Activated CD4-positive, alpha-beta memory T cell treated with anti-CD3 and anti-CD28 coated beads, Interleukin-2, amount 10 ng/mL, durations not matched to agents 7 days and 5 days (primary cell): ENCODE data around the gene DPM2. TPM values are rescaled to one million over a fixed set of nuclear protein-coding genes. Genes with fewer than 3 reads are reported as not detected.

Source experiments
- CTCF ChIA-PET: fragments of 350-600 bp; sonication (Branson Sonifier 250); formaldehyde crosslinking; loops from one replicate; lab custom pipeline; 2021; ENCODE audit warnings: antibody characterized with exemption, inconsistent platforms; lab: Charles Lee
- POLR2A ChIA-PET: fragments of 350-600 bp; sonication (Branson Sonifier 250); formaldehyde crosslinking; loops from one replicate; lab custom pipeline; 2021; ENCODE audit warnings: antibody characterized with exemption; lab: Charles Lee
- DNase-seq: peaks from one replicate; pipeline ENCODE4 v3.0.0-alpha.2; 2020
- H3K27ac Mint-ChIP-seq: one replicate; pipeline ENCODE4 v1.8.0; 2021; ENCODE audit warnings: mild to moderate bottlenecking, mixed read lengths
- H3K27me3 Mint-ChIP-seq: one replicate; pipeline ENCODE4 v1.8.0; 2021; ENCODE audit warnings: mixed read lengths
- H3K36me3 Mint-ChIP-seq: one replicate; pipeline ENCODE4 v1.8.0; 2021; ENCODE audit warnings: low read depth, mixed read lengths
- H3K4me1 Mint-ChIP-seq: one replicate; pipeline ENCODE4 v1.8.0; 2021; ENCODE audit warnings: mixed read lengths
- H3K4me3 Mint-ChIP-seq: one replicate; pipeline ENCODE4 v1.8.0; 2021; ENCODE audit warnings: mild to moderate bottlenecking, mixed read lengths
- H3K9me3 Mint-ChIP-seq: one replicate; pipeline ENCODE4 v1.8.0; 2021; ENCODE audit warnings: mixed read lengths
- total RNA-seq, 2 experiments: library from RNA; stranded (reverse); gene quantifications; one replicate each; pipeline ENCODE4 v1.2.3, GENCODE V29; 2021

DPM2 gene
- total RNA-seq, 2 experiments from 2014 or later: 48.2 TPM

GRCh38 chr9:127950513-127951289, 13.0 kb upstream of the DPM2 start:
- peaks cover 35% of the 10 kb centered on the region for H3K36me3 Mint-ChIP-seq
- H3K4me1 Mint-ChIP-seq: peaks cover 53% of the 10 kb centered on the region
- CTCF ChIA-PET: no interaction called here
- DNase-seq: no peak
- no peaks in the 10 kb centered on the region for H3K9me3 Mint-ChIP-seq
- H3K27me3 Mint-ChIP-seq: no peaks in the 10 kb centered on the region
- H3K27ac Mint-ChIP-seq: no peak overlapping the region
- no peak overlapping the region for H3K4me3 Mint-ChIP-seq
- POLR2A ChIA-PET: interaction anchor here (1.0 to 1.4 kb wide), 4 partner anchors 10 to 77 kb away, joined by 3 to 5 read pairs (median 4); no protein-coding TSS in a partner anchor

DNA sequence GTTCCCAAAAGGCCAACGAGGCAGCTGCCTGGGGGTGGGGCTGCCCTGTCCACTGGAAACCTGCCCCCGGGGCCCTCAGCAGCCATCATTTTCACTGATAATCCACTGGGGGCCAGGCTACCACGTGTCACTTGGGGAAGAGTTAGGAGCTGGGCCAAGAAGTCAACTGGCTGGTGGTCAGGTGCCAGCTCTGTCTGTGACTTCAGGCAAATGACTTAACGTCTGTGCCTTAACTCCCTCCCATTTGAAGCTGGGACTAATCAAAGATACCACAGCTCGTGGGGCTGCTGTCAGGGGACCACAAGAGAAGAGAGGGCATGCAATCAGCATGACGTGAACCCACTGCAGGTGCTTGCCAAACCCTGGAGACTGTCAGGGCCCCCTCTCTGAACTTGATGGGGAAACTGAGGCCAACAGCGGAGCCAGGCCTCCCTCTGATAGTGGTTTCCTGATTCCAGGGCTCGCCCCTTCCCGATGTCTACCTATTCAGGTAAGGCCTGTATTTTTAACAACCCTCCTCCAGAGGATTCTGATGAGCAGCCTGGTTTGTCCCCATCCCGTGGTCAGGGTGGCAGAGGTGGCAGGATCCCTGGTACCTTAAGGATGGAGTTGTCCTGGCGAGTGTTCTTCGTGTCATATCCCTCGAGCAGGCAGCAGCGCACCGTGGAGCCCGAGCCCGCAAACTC, 12.3 kb upstream of the DPM2 start:
- Mint-ChIP-seq H3K4me1 (peaks cover 45% of the 10 kb centered on the region), H3K4me3 (no peak overlapping the region)

GRCh38 chr9:127947841-127948710, 10.4 kb upstream of the DPM2 start:
- peaks cover 38% of the 10 kb centered on the region for H3K4me1 Mint-ChIP-seq
- H3K27me3 Mint-ChIP-seq: no peaks in the 10 kb centered on the region
- DNase-seq: no peak
- no peaks in the 10 kb centered on the region for H3K9me3 Mint-ChIP-seq
- ChIA-PET CTCF (interaction anchor here (0.9 to 1.3 kb wide), 3 partner anchors 29 to 88 kb away, joined by 3 to 6 read pairs (median 4); no protein-coding TSS in a partner anchor), POLR2A (no interaction called here)
- H3K4me3 Mint-ChIP-seq: no peak overlapping the region
- H3K27ac Mint-ChIP-seq: peak overlapping the region; percentile 16
- H3K36me3 Mint-ChIP-seq: peaks cover 48% of the 10 kb centered on the region

More for the DNA sequence above, 12.3 kb upstream of the DPM2 start:
- Mint-ChIP-seq H3K36me3 (peaks cover 38% of the 10 kb centered on the region), H3K27ac (no peak overlapping the region), H3K27me3 (no peaks in the 10 kb centered on the region), H3K9me3 (no peaks in the 10 kb centered on the region)
- ChIA-PET CTCF (interaction anchor here (0.6 to 0.9 kb wide), 2 partner anchors 8 to 365 kb away, joined by 3 read pairs; no protein-coding TSS in a partner anchor), POLR2A (interaction anchor here (1.0 to 1.8 kb wide), 5 partner anchors 9 to 77 kb away, joined by 3 to 9 read pairs (median 4); partner anchors contain the start of gene DPM2)
- DNase-seq: no peak

GRCh38 chr9:127946728-127947127, 9.1 kb upstream of the DPM2 start:
- ChIA-PET POLR2A (no interaction called here), CTCF (interaction anchor here (1.6 to 6.8 kb wide), 2 partner anchors 9 to 90 kb away, joined by 7 to 157 read pairs; no protein-coding TSS in a partner anchor)
- no peak overlapping the region for H3K4me3 Mint-ChIP-seq
- H3K36me3 Mint-ChIP-seq: peaks cover 61% of the 10 kb centered on the region
- no peak for DNase-seq
- peaks cover 36% of the 10 kb centered on the region for H3K4me1 Mint-ChIP-seq
- H3K27ac Mint-ChIP-seq: no peak overlapping the region
- H3K9me3 Mint-ChIP-seq: no peaks in the 10 kb centered on the region
- no peaks in the 10 kb centered on the region for H3K27me3 Mint-ChIP-seq

DNA sequence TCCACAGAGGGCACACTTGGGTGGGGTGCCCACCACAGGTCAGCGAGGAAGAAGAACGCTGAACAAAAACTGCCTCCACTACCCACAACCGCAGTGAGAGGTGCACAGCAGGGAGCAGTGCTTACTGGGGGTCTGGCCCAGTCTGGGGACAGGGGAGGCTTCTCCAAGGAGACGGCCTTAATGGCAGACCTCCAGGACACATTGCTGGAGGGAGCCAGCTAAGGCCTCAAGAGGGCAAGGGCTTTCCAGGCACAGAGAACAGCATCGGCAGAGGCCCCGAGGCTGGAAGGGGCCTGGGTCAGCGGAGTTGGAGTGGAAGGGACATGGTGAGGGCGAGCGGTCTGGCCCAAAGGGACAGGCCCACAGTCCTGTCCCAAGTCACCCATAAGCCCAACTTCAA, 8.3 kb upstream of the DPM2 start:
- ChIA-PET CTCF (interaction anchor here (1.6 to 6.8 kb wide), 2 partner anchors 10 to 91 kb away, joined by 7 to 157 read pairs; no protein-coding TSS in a partner anchor), POLR2A (no interaction called here)
- Mint-ChIP-seq H3K27me3 (no peaks in the 10 kb centered on the region), H3K9me3 (no peaks in the 10 kb centered on the region), H3K36me3 (peaks cover 62% of the 10 kb centered on the region), H3K4me1 (peaks cover 33% of the 10 kb centered on the region), H3K4me3 (no peak overlapping the region), H3K27ac (no peak overlapping the region)
- DNase-seq: no peak

- no peaks in the 10 kb centered on the region for H3K9me3 Mint-ChIP-seq
- ChIA-PET CTCF (interaction anchor here (1.6 to 6.8 kb wide), 3 partner anchors 10 to 91 kb away, joined by 7 to 157 read pairs (median 56); no protein-coding TSS in a partner anchor), POLR2A (interaction anchor here (2.5 kb wide), 1 partner anchor 10 kb away, joined by 9 read pairs; no protein-coding TSS in a partner anchor)
- DNase-seq: no peak
- no peaks in the 10 kb centered on the region for H3K27me3 Mint-ChIP-seq
- H3K4me1 Mint-ChIP-seq: peaks cover 30% of the 10 kb centered on the region
- peaks cover 64% of the 10 kb centered on the region for H3K36me3 Mint-ChIP-seq
- no peak overlapping the region for H3K4me3 Mint-ChIP-seq
- no peak overlapping the region for H3K27ac Mint-ChIP-seq
Observed at GRCh38 chr9:127945338-127945737, 7.7 kb upstream of the DPM2 start.

DNA sequence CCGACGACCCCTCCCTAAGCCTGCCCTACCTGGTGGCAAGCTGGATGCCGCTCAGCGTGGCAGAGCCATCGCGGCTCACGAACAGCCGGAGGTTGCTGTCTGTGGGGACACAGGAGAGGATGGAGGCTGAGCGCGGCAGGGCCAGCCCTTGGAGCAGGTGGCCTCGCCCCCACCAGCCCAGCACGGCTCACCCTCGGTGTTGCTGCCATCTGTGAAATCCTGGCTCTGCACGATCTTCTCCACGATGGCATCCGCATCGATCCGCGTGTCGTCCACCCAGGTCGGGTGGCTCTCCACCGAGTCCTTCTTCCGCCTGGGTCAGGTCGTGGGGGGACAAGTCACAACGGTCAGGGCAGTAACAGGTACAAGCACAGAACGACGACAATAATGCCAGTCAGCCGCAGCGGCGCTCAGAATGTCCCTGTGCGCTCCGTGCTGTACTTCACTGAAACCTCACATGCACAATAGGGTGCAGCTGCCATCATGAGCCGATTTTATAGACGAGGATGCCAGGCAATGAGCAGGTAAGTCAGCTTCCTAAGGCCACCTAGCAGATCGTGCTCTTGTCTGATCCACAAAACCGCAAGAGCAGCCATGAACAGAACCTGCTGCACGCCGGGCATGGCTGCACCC, 7.0 kb upstream of the DPM2 start:
- Mint-ChIP-seq H3K27me3 (no peaks in the 10 kb centered on the region), H3K4me1 (peaks cover 23% of the 10 kb centered on the region), H3K36me3 (peaks cover 67% of the 10 kb centered on the region), H3K4me3 (no peak overlapping the region), H3K27ac (no peak overlapping the region), H3K9me3 (no peaks in the 10 kb centered on the region)
- CTCF ChIA-PET: interaction anchor here (0.6 to 6.8 kb wide), 10 partner anchors 12 to 139 kb away, joined by 3 to 157 read pairs (median 18); partner anchors contain the start of gene PIP5KL1
- POLR2A ChIA-PET: interaction anchor here (1.2 to 2.5 kb wide), 4 partner anchors 10 to 123 kb away, joined by 4 to 9 read pairs (median 6); partner anchors contain the start of genes EEIG1, NAIF1 and SLC25A25
- no peak for DNase-seq

GRCh38 chr9:127943731-127944144, 6.1 kb upstream of the DPM2 start:
- H3K27me3 Mint-ChIP-seq: no peaks in the 10 kb centered on the region
- ChIA-PET CTCF (interaction anchor here (0.7 to 6.8 kb wide), 28 partner anchors 8 to 199 kb away, joined by 3 to 157 read pairs (median 5); partner anchors contain the start of genes NAIF1, PIP5KL1 and SLC25A25), POLR2A (interaction anchor here (0.7 to 2.5 kb wide), 9 partner anchors 11 to 174 kb away, joined by 3 to 13 read pairs (median 4); partner anchors contain the start of genes EEIG1, NAIF1 and SLC25A25)
- H3K4me1 Mint-ChIP-seq: peaks cover 19% of the 10 kb centered on the region
- H3K27ac Mint-ChIP-seq: peak overlapping the region; percentile 59
- H3K36me3 Mint-ChIP-seq: peaks cover 67% of the 10 kb centered on the region
- no peaks in the 10 kb centered on the region for H3K9me3 Mint-ChIP-seq
- no peak overlapping the region for H3K4me3 Mint-ChIP-seq
- peak; percentile 80 for DNase-seq

DNA sequence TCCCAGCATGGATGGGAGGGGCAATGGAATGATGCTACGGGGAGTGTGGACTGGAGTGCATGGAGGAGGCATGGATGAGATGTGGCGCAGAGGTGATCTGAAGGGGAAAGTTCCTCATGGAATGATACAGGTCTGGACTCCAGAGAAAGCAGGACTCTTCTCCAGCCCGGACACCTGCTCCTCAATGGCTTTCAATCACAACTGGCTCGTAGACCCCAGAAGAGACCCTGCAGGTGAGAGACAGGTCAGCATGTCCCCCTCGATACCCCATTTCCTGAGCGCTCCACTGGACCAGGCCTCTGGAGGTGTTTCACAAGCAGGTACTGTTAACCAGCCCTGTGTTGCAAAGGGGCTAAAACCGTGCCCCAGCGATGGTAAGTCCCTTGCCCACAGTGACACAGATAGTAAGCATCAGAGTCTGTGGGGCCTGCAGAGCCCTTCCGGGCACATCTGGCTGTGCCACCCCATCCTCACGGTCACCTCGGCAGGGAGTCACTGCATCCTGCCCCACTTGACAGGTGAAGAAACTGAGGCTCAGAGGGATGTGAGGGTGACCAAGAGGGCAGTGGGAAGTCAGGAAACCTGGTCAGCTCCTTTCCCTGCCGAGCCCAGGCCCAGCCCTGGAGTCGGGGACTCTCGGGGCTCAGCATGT, 5.5 kb upstream of the DPM2 start:
- no peak overlapping the region for H3K27ac Mint-ChIP-seq
- peaks cover 19% of the 10 kb centered on the region for H3K4me1 Mint-ChIP-seq
- no peak for DNase-seq
- no peaks in the 10 kb centered on the region for H3K27me3 Mint-ChIP-seq
- H3K9me3 Mint-ChIP-seq: no peaks in the 10 kb centered on the region
- H3K4me3 Mint-ChIP-seq: no peak overlapping the region
- ChIA-PET POLR2A (interaction anchor here (0.7 to 2.5 kb wide), 8 partner anchors 12 to 175 kb away, joined by 3 to 13 read pairs (median 6); partner anchors contain the start of genes EEIG1, NAIF1 and SLC25A25), CTCF (interaction anchor here (0.6 to 6.8 kb wide), 37 partner anchors 9 to 200 kb away, joined by 3 to 157 read pairs (median 4); partner anchors contain the start of genes NAIF1, PIP5KL1 and SLC25A25)
- peaks cover 65% of the 10 kb centered on the region for H3K36me3 Mint-ChIP-seq

- ChIA-PET CTCF (interaction anchor here (0.5 to 6.8 kb wide), 32 partner anchors 7 to 486 kb away, joined by 3 to 157 read pairs (median 4); partner anchors contain the start of genes NAIF1, PIP5KL1 and SLC25A25), POLR2A (interaction anchor here (2.1 to 2.3 kb wide), 2 partner anchors 14 to 92 kb away, joined by 7 to 13 read pairs; no protein-coding TSS in a partner anchor)
- H3K4me3 Mint-ChIP-seq: no peak overlapping the region
- H3K27ac Mint-ChIP-seq: no peak overlapping the region
- peaks cover 23% of the 10 kb centered on the region for H3K4me1 Mint-ChIP-seq
- H3K27me3 Mint-ChIP-seq: no peaks in the 10 kb centered on the region
- no peaks in the 10 kb centered on the region for H3K9me3 Mint-ChIP-seq
- H3K36me3 Mint-ChIP-seq: peaks cover 62% of the 10 kb centered on the region
- DNase-seq: peak; percentile 54
Observed at GRCh38 chr9:127942216-127943010, 4.8 kb upstream of the DPM2 start.
